ENCODE results near the gene DARS1. TPM values are rescaled to one million over a fixed set of nuclear protein-coding genes. Genes with fewer than 3 reads are reported as not detected.
"Not testable (repeated sequence)": the region's sequence is repeated elsewhere in the genome, so short reads cannot be mapped to it uniquely, and the experiment has no call there.

Gene DARS1
- total and polyA plus RNA-seq, 2 experiments from 2014 or later = 115 to 148 TPM

GRCh38 chr2:135882415-135882814 is 103.0 kb downstream of the DARS1 start:
- Mint-ChIP-seq H3K4me3 (no peak overlapping the region), H3K27ac (no peak overlapping the region), H3K27me3 (ENCODE audit: insufficient read depth, low read depth, poor library complexity) (peaks cover 2% of the 10 kb centered on the region), H3K9me3 (no peaks in the 10 kb centered on the region; the same call in 2 of the 3 replicates), H3K36me3 (ENCODE audit: low read depth) (no peaks in the 10 kb centered on the region), H3K4me1 (peaks cover 9% of the 10 kb centered on the region)
- ATAC-seq (no peak), DNase-seq (ENCODE audit: low spot score) (no peak)
- H3K4me3 ChIP-seq = no peak overlapping the region
- H3K4me2 ChIP-seq = no peak overlapping the region
- H3K4me1 ChIP-seq (ENCODE audit: insufficient read depth) = peaks cover 8% of the 10 kb centered on the region
- H3F3A ChIP-seq (replicated peaks; ENCODE audit: low read depth) = no peaks in the 10 kb centered on the region
- no peak for TF ChIP-seq EZH2phosphoT487 (IDR thresholded peaks at IDR 0.05; ENCODE audit: unreplicated experiment)
- TF ChIP-seq EZH2 (IDR thresholded peaks at IDR 0.05; ENCODE audit: low read depth, unreplicated experiment) = no peak
- TF ChIP-seq REST (IDR thresholded peaks at IDR 0.05; ENCODE audit: unreplicated experiment) = no peak
- no peak for TF ChIP-seq JUNB (IDR thresholded peaks at IDR 0.05; ENCODE audit: unreplicated experiment)
- TF ChIP-seq CREB1 (CRISPR knock-in tag; IDR thresholded peaks at IDR 0.05; ENCODE audit: low read depth) = no peak
- no peak for TF ChIP-seq POLR2AphosphoS5 (IDR thresholded peaks at IDR 0.05; ENCODE audit: low read depth)
- no peak for TF ChIP-seq CTCF (conservative IDR thresholded peaks at IDR 0.05; ENCODE audit: low read depth in 2 of 2)
- no peak for TF ChIP-seq ZNF114 (CRISPR knock-in tag; IDR thresholded peaks at IDR 0.05)
- no peak for TF ChIP-seq NANOG (IDR thresholded peaks at IDR 0.05; ENCODE audit: borderline replicate concordance)
- no peak for TF ChIP-seq ETS1 (IDR thresholded peaks at IDR 0.05)
- no peak for TF ChIP-seq ZNF331 (CRISPR knock-in tag; IDR thresholded peaks at IDR 0.05; ENCODE audit: low read depth)
- no peak for TF ChIP-seq STAT1 (IDR thresholded peaks at IDR 0.05; ENCODE audit: unreplicated experiment)
- no peak overlapping the region for H3K27ac ChIP-seq (ENCODE audit: low read depth)
- no peaks in the 10 kb centered on the region for H3K9me2 ChIP-seq (ENCODE audit: insufficient read depth)
- no peaks in the 10 kb centered on the region for H3K27me3 ChIP-seq (ENCODE audit: insufficient read depth)
- H3K79me2 ChIP-seq (replicated peaks; ENCODE audit: insufficient read depth) = no peaks in the 10 kb centered on the region
- peak overlapping the region; percentile 77; the same call in 1 of the 2 replicates for H2AFZ ChIP-seq
- H3K36me3 ChIP-seq (ENCODE audit: insufficient read depth) = no peaks in the 10 kb centered on the region
- H4K20me1 ChIP-seq (replicated peaks; ENCODE audit: insufficient read depth) = no peaks in the 10 kb centered on the region

- not testable (repeated sequence) for H3K4me2 ChIP-seq
Measured at GRCh38 chr2:135876770-135877169, 108.7 kb downstream of the DARS1 start.

More at GRCh38 chr2:135876770-135877169, 108.7 kb downstream of the DARS1 start:
- H4K20me1 ChIP-seq (replicated peaks; ENCODE audit: insufficient read depth) = peaks cover 20% of the 10 kb centered on the region; the same call in 1 of the 2 replicates
- Mint-ChIP-seq H3K4me3 (peak overlapping the region; percentile 71), H3K36me3 (ENCODE audit: low read depth) (peaks cover 31% of the 10 kb centered on the region), H3K27me3 (ENCODE audit: insufficient read depth, low read depth, poor library complexity) (peaks cover 11% of the 10 kb centered on the region), H3K27ac (peak overlapping the region; percentile 77; the same call in 1 of the 2 replicates), H3K4me1 (peaks cover 20% of the 10 kb centered on the region)
- DNase-seq (ENCODE audit: low spot score); ATAC-seq; H2AFZ ChIP-seq; H3K9me3 Mint-ChIP-seq; H3K27ac ChIP-seq (ENCODE audit: low read depth); H3K27me3 ChIP-seq (ENCODE audit: insufficient read depth); H3F3A ChIP-seq (replicated peaks; ENCODE audit: low read depth); H3K9me2 ChIP-seq (ENCODE audit: insufficient read depth): not testable (repeated sequence)
- H3K4me1 ChIP-seq (ENCODE audit: insufficient read depth) = peaks cover 20% of the 10 kb centered on the region
- peaks cover 42% of the 10 kb centered on the region for H3K79me2 ChIP-seq (replicated peaks; ENCODE audit: insufficient read depth)
- H3K36me3 ChIP-seq (ENCODE audit: insufficient read depth) = peaks cover 14% of the 10 kb centered on the region
- H3K4me3 ChIP-seq = peak overlapping the region; percentile 90; the same call in 1 of the 2 replicates

Data from GM23338 (cell line).